Measurements from ENCODE around the gene FUNDC2. TPM values are rescaled to one million over a fixed set of nuclear protein-coding genes. Genes with fewer than 3 reads are reported as not detected.

FUNDC2 gene
- polyA plus RNA-seq, 3 donors: 42.7 to 166 (median 148) TPM

DNA sequence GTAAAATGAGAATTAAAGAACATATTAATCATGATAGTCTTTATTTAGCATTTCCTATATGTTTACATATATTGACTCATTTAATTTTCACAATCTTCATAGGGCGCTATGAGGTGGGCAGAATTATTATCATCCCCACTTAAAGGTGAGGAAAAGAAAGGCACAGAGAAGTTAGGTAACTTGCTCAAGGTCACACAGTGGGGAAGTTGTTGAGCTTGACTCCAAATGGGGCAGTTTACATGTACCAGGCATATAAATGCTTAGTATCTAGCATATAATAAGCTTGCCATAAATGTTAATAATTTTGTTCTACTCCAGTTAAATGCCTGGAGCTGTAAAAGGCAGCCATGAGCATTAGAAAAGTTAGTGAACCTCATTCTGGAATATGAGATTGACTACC lies 42.8 kb downstream of the FUNDC2 start:
- peaks cover 0 to 3% (median 0%) of the 10 kb centered on the region in 3 donors for H3K27me3 Mint-ChIP-seq (ENCODE audit: low read depth in 3 of 3)
- peaks cover 35% of the 10 kb centered on the region for H3K79me2 ChIP-seq (ENCODE audit: insufficient read depth, low read length)
- no peak overlapping the region for H3K27ac Mint-ChIP-seq
- H3K4me3 ChIP-seq (replicated peaks in 1 of 3; ENCODE audit: low read depth in 2 of 3, low read length in 3 of 3): peak overlapping the region in 1 of 3 experiments; percentile 78
- no peaks in the 10 kb centered on the region for H3K9me3 ChIP-seq (replicated peaks in 1 of 2; ENCODE audit: control insufficient read depth in 1 of 2, insufficient read depth in 1 of 2, low read length in 2 of 2)
- H3K36me3 ChIP-seq (replicated peaks in 1 of 2; ENCODE audit: control insufficient read depth in 1 of 2, insufficient read depth in 2 of 2, low read length in 2 of 2): peaks cover 0 to 10% of the 10 kb centered on the region in 2 donors
- no peak overlapping the region for H3K4me3 Mint-ChIP-seq
- WGBS (ENCODE audit: insufficient coverage): no CpG with 5 or more reads among the region's 1 CpG
- H3K4me1 Mint-ChIP-seq: peaks cover 35% of the 10 kb centered on the region
- intact Hi-C loops (cut with micrococcal nuclease): no loop called here
- peaks cover 0 to 8% (median 0%) of the 10 kb centered on the region in 7 donors for H3K9me3 Mint-ChIP-seq
- H3K27ac ChIP-seq (ENCODE audit: low read depth in 1 of 2, low read length in 2 of 2): no peak overlapping the region
- H3K4me1 ChIP-seq (ENCODE audit: control insufficient read depth in 1 of 2, insufficient read depth in 2 of 2, low read length in 2 of 2): peaks cover 16 to 20% of the 10 kb centered on the region in 2 donors
- H3K4me2 ChIP-seq (replicated peaks; ENCODE audit: extremely low read depth, low read length, poor library complexity, severe bottlenecking): peak overlapping the region; percentile 69
- no peak for DNase-seq
- TF ChIP-seq, protein P1, sequence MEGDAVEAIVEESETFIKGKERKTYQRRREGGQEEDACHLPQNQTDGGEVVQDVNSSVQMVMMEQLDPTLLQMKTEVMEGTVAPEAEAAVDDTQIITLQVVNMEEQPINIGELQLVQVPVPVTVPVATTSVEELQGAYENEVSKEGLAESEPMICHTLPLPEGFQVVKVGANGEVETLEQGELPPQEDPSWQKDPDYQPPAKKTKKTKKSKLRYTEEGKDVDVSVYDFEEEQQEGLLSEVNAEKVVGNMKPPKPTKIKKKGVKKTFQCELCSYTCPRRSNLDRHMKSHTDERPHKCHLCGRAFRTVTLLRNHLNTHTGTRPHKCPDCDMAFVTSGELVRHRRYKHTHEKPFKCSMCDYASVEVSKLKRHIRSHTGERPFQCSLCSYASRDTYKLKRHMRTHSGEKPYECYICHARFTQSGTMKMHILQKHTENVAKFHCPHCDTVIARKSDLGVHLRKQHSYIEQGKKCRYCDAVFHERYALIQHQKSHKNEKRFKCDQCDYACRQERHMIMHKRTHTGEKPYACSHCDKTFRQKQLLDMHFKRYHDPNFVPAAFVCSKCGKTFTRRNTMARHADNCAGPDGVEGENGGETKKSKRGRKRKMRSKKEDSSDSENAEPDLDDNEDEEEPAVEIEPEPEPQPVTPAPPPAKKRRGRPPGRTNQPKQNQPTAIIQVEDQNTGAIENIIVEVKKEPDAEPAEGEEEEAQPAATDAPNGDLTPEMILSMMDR (IDR thresholded peaks at IDR 0.05): no peak
- H2AFZ ChIP-seq (ENCODE audit: insufficient read depth, low read depth, low read length, poor library complexity, severe bottlenecking): no peak overlapping the region
- no peaks in the 10 kb centered on the region for H3K27me3 ChIP-seq (ENCODE audit: control insufficient read depth in 2 of 2, insufficient read depth in 2 of 2, low read length in 2 of 2)
- peaks cover 8 to 19% of the 10 kb centered on the region in 2 donors for H3K36me3 Mint-ChIP-seq
- no peaks in the 10 kb centered on the region for H4K20me1 ChIP-seq (ENCODE audit: insufficient read depth, low read length)
- no peak overlapping the region for H3K9ac ChIP-seq (ENCODE audit: insufficient read depth, low read length, poor library complexity, severe bottlenecking)

DNA sequence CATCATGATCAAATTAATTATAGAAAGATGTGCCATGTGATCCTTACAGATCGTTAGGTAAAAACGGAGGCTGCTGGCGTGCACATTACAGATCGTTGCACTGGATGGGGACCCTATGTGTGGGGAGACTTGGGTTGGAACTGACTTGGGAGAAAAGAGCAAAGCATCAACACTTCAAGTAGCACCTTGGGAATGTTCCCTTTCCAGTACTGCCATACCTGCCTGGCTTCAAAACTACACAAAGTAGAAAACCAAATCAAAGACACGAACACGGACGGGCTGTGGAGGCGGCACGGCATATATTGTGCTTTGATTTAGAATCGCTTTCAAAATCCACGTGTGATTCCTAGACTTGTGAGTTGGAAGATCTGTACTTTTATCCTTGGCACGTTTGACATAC lies 43.4 kb downstream of the FUNDC2 start:
- H3K36me3 Mint-ChIP-seq: peaks cover 8 to 20% of the 10 kb centered on the region in 2 donors
- peaks cover 35% of the 10 kb centered on the region for H3K4me1 Mint-ChIP-seq
- Histone ChIP-seq H3K79me2 (ENCODE audit: insufficient read depth, low read length) (peaks cover 35% of the 10 kb centered on the region), H2AFZ (ENCODE audit: insufficient read depth, low read depth, low read length, poor library complexity, severe bottlenecking) (peak overlapping the region; percentile 63), H3K4me2 (replicated peaks; ENCODE audit: extremely low read depth, low read length, poor library complexity, severe bottlenecking) (peak overlapping the region; percentile 69), H3K36me3 (replicated peaks in 1 of 2; ENCODE audit: control insufficient read depth in 1 of 2, insufficient read depth in 2 of 2, low read length in 2 of 2) (peaks cover 0 to 13% of the 10 kb centered on the region in 2 donors), H3K4me1 (ENCODE audit: control insufficient read depth in 1 of 2, insufficient read depth in 2 of 2, low read length in 2 of 2) (peaks cover 16 to 20% of the 10 kb centered on the region in 2 donors), H4K20me1 (ENCODE audit: insufficient read depth, low read length) (no peaks in the 10 kb centered on the region), H3K27me3 (ENCODE audit: control insufficient read depth in 2 of 2, insufficient read depth in 2 of 2, low read length in 2 of 2) (no peaks in the 10 kb centered on the region), H3K9ac (ENCODE audit: insufficient read depth, low read length, poor library complexity, severe bottlenecking) (peak overlapping the region; percentile 75), H3K4me3 (replicated peaks in 1 of 3; ENCODE audit: low read depth in 2 of 3, low read length in 3 of 3) (peak overlapping the region; percentile 77 to 84 (median 78)), H3K27ac (ENCODE audit: low read depth in 1 of 2, low read length in 2 of 2) (peak overlapping the region in 1 of 2 donors; percentile 87), H3K9me3 (replicated peaks in 1 of 2; ENCODE audit: control insufficient read depth in 1 of 2, insufficient read depth in 1 of 2, low read length in 2 of 2) (no peaks in the 10 kb centered on the region)
- no CpG with 5 or more reads among the region's 12 CpGs for WGBS (ENCODE audit: insufficient coverage)
- peaks cover 0 to 8% (median 0%) of the 10 kb centered on the region in 7 donors for H3K9me3 Mint-ChIP-seq
- peak overlapping the region in 5 of 7 donors; percentile 92 to 97 (median 95) for H3K27ac Mint-ChIP-seq
- TF ChIP-seq, protein P1 (IDR thresholded peaks at IDR 0.05): no peak
- H3K27me3 Mint-ChIP-seq (ENCODE audit: low read depth in 3 of 3): peaks cover 0 to 3% (median 0%) of the 10 kb centered on the region in 3 donors
- intact Hi-C loops (cut with micrococcal nuclease): loop anchor here (5.0 kb wide), 1 partner anchor 43 kb away; the partner anchor contains the start of gene FUNDC2 (in 2 of the 2)
- DNase-seq: no peak
- peak overlapping the region; percentile 83 to 84 for H3K4me3 Mint-ChIP-seq

Measured in CD14-positive monocyte (primary cell).